GM18907 (cell line): ENCODE measurements around the gene ARHGAP32.

Source experiments
- ATAC-seq: cut with Tn5 transposase; IDR thresholded peaks from one replicate; pipeline ENCODE4 v1.9.1; 2021; ENCODE audit warnings: mild to moderate bottlenecking, moderate library complexity; ENCODE audit not compliant: unreplicated experiment

ARHGAP32 gene

DNA sequence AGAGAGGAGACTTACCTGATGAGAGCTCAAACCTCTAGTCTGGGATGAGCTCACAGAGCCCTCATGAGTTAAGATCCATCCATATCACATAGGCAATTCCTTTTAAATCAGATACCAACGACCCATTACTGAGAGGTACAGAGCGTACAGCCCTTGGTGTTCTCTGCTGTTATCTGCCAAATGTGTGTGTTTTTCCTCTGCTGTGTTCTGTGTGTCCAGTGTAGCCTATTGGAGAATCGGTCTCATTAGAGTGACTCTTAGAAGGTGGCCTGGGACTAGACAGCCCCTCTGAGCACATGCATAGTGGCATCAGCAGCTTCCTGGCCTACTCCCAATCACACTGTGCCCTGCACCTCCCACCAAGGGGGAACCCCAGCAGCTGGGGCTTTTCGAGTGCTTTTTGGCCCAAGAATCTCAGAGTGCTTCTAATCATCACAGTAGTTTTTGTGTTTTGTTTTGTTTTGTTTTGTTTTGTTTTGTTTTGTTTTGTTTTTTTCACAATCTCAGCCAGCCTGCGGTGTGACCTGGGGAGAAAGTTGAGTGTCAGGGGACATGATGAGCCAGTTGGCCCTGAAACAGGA is 274.9 kb downstream of the ARHGAP32 start:
- no peak for ATAC-seq

DNA sequence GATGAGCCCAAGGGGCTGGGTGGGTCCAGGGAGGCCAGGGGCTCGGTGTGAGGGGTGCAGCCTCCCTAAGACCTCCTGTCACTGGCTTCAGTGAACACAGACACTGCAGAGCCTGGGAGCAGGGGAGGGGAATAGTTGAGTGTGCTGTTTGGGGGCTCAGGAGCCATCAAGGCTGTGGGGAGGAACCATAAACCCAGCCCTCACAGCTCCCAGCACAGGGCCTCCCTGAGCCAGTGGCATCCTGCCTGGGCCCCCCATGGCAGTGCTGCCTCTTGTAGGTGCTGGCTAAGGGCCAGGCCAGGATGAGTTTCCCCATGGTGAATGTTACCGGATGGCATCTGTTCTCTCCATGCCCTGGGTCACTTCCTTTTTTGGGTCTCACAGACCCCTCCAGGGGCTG is 275.4 kb downstream of the ARHGAP32 start:
- ATAC-seq, result no peak

DNA sequence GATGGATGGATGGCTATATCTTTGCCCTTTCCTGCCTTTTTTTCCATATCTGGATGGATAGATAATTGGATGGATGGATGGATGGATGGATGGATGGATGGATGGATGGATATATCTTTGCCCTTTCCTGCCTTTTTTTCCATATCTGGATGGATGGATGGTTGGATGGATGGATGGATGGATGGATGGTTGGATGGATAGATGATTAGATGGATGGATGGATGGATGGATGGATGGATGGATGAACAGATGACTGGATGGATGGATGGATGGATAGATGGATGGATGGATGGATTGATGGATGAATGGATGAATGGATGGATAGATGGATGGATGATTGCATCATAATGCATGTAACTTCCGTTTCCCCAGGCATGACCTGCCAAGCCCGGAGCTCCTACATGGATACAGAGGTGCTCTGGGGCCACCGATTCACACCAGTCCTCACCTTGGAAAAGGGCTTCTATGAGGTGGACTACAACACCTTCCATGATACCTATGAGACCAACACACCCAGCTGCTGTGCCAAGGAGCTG is 276.0 kb downstream of the ARHGAP32 start:
- ATAC-seq, result no peak

DNA sequence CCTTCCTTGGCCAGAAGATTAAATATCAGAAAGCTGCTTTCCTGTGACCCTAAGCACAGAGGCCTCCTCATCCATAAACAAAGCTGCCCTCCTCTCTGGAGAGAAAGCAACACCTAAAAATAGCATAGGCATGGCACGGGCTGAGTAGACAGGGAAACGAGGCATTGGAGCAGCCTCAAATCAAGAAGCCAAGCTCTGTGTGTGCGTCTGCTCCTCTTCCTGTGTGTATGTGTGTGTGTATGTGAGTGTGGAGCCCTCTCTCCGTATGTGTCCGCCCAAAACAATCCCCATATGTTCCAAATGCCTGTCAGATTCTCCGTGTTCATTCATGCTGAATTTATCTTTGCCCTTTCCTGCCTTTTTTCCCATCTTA is 277.0 kb downstream of the ARHGAP32 start:
- no peak for ATAC-seq
